Measurements from ENCODE around the gene TLCD1. TPM values are rescaled to one million over a fixed set of nuclear protein-coding genes. Genes with fewer than 3 reads are reported as not detected.

The TLCD1 gene
- total and polyA plus RNA-seq, 2 donors (not counting 1 experiment from before 2014, with no cell fraction given): 0.49 to 3.1 TPM

GRCh38 chr17:28740406-28741357 lies 14.6 kb upstream of the TLCD1 start:
- Mint-ChIP-seq H3K4me1 (peaks cover 65% of the 10 kb centered on the region), H3K9me3 (ENCODE audit: insufficient read depth) (no peaks in the 10 kb centered on the region), H3K27me3 (no peaks in the 10 kb centered on the region), H3K27ac (peak overlapping the region; percentile 95), H3K4me3 (peak overlapping the region; percentile 86)
- no peak for TF ChIP-seq CTCF (IDR thresholded peaks at IDR 0.05)
- no peak for TF ChIP-seq EZH2 (IDR thresholded peaks at IDR 0.05; ENCODE audit: borderline replicate concordance, insufficient read depth, low read depth, low read length, poor library complexity, severe bottlenecking)
- peaks cover 16% of the 10 kb centered on the region for H4K20me1 ChIP-seq (ENCODE audit: control insufficient read depth, insufficient read depth, low read length, poor library complexity, severe bottlenecking)
- H3K27me3 ChIP-seq (replicated peaks in 1 of 4; ENCODE audit: control extremely low read depth in 1 of 4, control insufficient read depth in 3 of 4, insufficient read depth in 4 of 4, low read length in 3 of 4): no peaks in the 10 kb centered on the region
- DNase-seq (no peak), ATAC-seq (ENCODE audit: low read depth) (no peak)
- peak overlapping the region; percentile 36 for H3K9ac ChIP-seq (ENCODE audit: low read length)
- peaks cover 0 to under 1% of the 10 kb centered on the region in 2 experiments for H3K36me3 ChIP-seq (replicated peaks in 1 of 2; ENCODE audit: control extremely low read depth in 1 of 2, control insufficient read depth in 1 of 2, extremely low read depth in 1 of 2, insufficient read depth in 2 of 2, low read length in 1 of 2)
- H3K4me1 ChIP-seq (ENCODE audit: control insufficient read depth in 2 of 2, insufficient read depth in 2 of 2, low read length in 2 of 2): peaks cover 71 to 78% of the 10 kb centered on the region in 2 donors
- H3K27ac ChIP-seq (ENCODE audit: low read length in 2 of 2): peak overlapping the region; percentile 86 to 100
- H2AFZ ChIP-seq (ENCODE audit: insufficient read depth, low read depth, low read length, poor library complexity, severe bottlenecking): no peak overlapping the region
- intact Hi-C loops (cut with micrococcal nuclease): no loop called here
- ChIA-PET CTCF (interaction anchor here (0.5 to 18.9 kb wide), 5 partner anchors 11 to 152 kb away, joined by 3 to 1020 read pairs (median 12); partner anchors contain the start of genes NEK8, RPL23A and TLCD1), POLR2A (interaction anchor here (1.9 to 16.2 kb wide), 3 partner anchors 10 to 21 kb away, joined by 9 to 511 read pairs (median 9); partner anchors contain the start of genes NEK8, RPL23A and TLCD1)
- peaks cover 41% of the 10 kb centered on the region for H3K79me2 ChIP-seq (ENCODE audit: control insufficient read depth, insufficient read depth, low read length)
- 69% methylated on average over 7 of the region's 10 CpGs for WGBS (ENCODE audit: insufficient coverage)
- peaks cover 0 to 27% (median 0%) of the 10 kb centered on the region in 3 donors for H3K9me3 ChIP-seq (ENCODE audit: control extremely low read depth in 1 of 3, control insufficient read depth in 2 of 3, insufficient read depth in 1 of 3, low read length in 2 of 3)
- peak overlapping the region; percentile 88 for H3K4me2 ChIP-seq (replicated peaks; ENCODE audit: low read depth, low read length, poor library complexity, severe bottlenecking)
- H3K4me3 ChIP-seq (ENCODE audit: control extremely low read depth in 1 of 5, extremely low read depth in 1 of 5, insufficient read depth in 1 of 5, low read depth in 2 of 5, low read length in 4 of 5): peak overlapping the region in 2 of 5 experiments; percentile 25 to 35
